ENCODE results near the gene ASB7.
"Not testable (repeated sequence)": the region's sequence is repeated elsewhere in the genome, so short reads cannot be mapped to it uniquely, and the experiment has no call there.

The ASB7 gene

DNA sequence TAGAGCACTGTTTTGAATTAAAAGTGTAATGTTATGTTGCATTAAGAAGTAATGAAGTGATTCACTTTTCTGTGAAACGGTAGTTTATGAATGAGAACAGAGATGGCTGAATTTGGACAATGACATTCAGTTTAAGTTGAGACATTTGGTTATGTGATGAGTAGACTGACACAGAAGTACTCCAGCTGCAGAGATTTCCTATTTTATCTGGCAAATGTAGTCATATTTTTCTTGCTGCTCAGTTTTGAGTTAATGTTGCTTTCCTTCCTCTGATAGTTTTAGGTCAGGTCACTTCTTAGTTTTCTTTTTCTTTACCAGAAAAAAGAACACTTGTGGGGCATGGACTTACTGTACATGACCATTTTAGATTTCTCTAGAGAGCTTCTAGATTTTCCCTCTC lies 51.2 kb downstream of the ASB7 start:
- DNase-seq: no peak

DNA sequence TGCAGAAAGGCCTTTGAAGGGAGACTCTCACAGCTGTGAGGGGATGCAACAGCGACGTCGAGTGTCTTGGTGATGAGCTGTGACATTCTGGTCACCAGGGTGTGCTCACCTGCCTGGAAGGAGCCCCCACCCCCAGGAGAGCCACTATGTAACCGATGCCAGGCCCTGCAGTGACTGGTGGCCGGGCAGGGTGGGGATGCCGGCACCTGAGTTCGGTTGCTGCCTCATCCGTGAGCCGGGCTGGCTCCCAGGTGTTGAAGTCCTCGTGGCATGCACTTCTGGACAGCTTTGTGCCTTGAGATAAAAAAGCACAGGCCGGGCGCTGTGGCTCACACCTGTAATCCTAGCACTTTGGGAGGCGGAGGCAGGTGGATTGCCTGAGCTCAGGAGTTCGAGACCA lies 56.5 kb downstream of the ASB7 start:
- DNase-seq: no peak

DNA sequence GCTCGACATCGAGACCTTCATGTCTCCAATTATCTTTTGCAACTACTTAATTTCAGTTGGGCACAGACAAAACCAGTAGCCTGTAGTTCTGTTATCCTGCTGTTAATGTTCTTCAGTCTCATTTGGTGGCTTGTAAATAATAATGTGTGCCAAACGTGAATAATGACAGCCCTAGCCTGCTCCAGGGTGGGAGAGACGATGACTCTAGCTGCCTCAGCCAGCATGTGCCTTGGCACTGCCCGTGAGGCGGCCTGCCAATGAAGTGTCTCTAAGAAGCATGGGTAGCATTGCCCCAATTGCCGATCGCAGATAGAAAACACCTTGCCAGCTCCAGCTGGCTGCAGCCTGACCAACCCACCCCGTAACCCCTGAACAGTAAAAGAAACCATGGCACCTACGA lies 58.8 kb downstream of the ASB7 start:
- no peak for DNase-seq

GRCh38 chr15:100663086-100663914 lies 60.9 kb downstream of the ASB7 start:
- DNase-seq: peak; percentile 42

DNA sequence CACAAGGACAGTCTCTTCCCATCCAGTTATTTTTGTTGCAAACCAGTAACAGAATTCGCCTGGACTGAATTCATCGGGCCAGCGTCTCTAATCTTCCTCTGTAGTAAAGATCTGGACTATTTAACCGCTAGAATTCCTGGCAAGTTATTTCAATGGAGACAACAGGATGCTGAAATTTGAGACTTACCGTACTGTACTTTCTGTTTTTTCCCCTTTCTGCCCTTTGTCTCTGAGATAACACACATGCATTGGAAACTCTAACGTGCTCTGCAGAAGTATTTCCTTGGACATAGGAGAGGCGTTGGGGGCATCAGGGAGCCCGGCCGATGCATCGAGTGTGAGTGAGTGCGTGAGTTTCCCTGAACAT lies 61.5 kb downstream of the ASB7 start:
- DNase-seq: no peak

DNA sequence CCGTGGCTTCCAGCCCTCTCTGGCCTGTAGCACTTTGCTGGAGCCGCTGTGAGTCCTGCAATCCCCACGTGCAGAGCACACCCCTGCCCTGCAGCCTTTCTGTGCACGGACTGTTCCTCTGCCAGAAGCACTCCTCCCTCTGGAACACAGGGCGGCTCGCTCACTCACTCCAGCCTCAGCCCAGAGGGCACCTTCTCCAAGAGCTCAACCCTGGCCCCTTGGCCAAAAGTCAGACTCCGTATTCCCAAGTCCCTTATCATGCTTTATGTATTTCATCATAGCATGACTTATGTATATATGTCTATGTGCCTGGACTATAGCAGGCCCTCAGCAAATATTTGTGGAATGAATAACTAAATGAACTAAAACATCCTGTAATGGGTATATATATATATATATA lies 63.2 kb downstream of the ASB7 start:
- DNase-seq: no peak

DNA sequence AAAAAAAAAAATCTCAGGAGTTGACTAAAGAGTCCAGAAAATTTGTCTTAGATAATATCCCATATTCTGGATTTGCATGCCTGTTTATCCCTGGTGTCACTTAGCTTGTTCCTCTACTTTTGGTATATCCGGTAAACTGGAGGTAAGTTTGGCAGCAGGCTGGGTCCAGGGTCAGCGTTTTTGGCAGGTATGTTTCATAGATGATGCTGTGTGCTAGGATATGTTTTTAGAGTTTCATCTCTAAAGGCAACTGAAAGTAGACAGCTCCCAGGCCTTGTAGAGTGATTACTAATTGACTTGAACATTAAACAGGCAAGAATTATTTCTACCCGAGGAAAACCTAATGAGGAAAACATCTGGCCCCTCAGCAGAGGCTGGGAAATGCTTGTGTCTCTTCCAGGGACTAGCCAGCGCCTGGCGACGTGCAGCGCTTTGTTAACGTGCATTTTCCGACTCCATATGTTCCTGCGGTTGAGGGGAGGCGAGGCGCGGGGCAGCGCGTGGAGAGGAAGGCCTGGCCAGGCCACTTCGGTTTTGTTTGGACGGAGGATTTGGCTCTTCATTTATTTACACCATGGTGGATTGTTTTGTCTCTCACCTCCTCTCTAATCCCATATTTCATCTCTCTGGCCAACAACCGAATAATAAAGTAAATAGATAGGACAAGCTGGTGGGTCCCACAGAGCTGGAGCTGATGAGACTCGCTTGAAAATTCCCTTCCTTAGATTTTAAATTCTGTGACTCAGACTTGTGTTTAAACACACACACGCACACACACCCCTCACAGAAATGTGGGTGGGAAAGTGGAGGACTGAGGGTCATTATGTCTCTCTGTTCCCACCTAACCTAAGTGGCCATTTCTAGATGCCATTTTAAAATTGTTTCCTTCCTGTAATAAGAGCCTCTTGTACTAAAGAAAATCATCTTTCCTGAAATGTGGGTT lies 65.3 kb downstream of the ASB7 start:
- DNase-seq: no peak

- DNase-seq: no peak
Observed at GRCh38 chr15:100668348-100668745, 66.0 kb downstream of the ASB7 start.

DNA sequence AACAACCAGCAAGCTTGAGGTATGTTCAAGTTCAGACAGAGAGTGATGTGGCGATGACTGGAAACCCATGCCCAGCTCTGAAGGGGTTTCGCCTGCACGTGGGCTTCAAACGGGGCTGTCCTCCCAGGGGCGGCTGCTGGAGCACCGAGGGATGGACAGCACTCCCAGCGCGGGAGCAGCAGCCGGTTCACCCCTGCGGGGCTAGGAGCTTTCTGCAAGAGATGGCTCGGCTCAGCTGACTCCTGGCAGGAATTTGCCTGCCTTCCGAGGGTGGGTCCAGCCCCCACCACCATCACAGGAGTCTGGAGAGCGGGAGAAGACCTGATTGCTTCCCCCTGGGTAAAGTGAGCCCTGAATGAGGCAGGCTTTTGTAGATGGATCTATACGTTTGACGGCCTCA lies 66.9 kb downstream of the ASB7 start:
- DNase-seq: no peak

GRCh38 chr15:100670505-100671021 lies 68.2 kb downstream of the ASB7 start:
- DNase-seq: no peak

GRCh38 chr15:100671124-100671680 lies 68.8 kb downstream of the ASB7 start:
- DNase-seq: no peak

DNA sequence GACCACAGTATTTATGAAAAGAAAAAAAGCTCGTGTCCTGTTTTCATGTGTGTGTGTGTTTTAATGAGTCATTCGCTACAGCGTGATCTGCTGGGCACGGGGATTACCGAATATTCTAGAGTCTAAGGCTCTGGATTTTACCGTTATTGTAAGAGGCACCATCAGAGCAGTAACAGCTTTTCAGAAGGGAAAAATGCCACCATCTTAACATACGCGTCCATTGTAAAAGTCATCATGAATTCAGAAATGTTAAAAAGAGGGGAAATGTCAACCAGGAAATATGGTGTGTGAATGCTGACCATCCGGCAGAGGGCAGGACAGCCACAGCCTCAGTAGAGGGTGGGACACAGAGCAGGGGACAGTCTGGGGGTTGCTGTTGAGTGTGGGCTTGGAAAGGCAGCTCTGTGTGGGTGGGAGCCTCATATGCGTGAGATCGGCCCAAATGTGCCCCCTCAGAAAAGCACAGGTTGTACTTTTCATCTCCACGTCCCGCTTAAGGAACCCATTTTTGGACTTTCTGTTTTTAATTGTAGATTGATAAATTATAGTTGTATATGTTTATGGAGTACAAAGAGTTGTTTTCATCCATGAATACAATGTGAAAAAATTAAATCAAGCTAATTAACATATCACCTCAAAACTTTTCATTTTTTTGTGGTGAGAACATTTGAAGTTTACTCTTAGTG lies 69.6 kb downstream of the ASB7 start:
- peak; percentile 49 for DNase-seq

DNA sequence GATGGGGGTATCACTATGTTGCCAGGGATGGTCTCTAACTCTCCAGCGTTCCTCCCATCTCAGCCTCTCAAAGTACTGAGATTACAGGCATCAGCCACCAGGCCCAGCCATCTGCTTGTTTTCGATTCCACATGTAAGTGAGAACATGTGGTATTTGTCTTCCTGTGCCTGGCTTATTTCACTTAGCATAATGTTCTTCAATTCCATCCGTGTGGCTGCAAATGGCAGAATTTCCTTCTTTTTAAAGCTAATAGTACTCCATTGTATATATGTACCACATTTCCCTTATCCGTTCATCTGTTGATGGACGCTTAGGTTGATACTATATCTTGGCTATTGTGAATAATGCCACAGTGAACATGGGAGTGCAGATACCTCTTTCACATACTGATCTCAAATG lies 70.6 kb downstream of the ASB7 start:
- no peak for DNase-seq

- not testable (repeated sequence) for DNase-seq
Observed at GRCh38 chr15:100679151-100679550, 76.8 kb downstream of the ASB7 start.

DNA sequence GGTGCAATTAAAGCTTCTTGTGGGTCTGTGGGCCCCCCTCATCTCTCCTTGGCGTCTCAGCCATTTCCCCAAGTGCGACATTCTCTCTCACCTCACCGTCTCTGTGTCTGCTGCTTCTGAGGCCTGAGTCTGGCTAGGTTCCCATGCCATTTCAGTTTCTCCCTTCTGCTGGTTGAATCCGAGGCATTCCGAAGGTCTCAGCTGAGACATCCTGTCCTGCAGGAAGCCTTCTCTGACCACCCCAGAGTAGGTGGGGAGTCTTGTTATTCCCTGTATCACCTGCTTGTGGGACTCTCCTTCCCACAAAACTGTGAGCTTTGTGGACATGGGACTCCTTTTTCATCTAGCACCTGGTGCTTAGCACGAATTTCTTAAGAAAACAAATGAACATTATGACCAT lies 78.3 kb downstream of the ASB7 start:
- DNase-seq: no peak

GRCh38 chr15:100681335-100681746 lies 79.0 kb downstream of the ASB7 start:
- DNase-seq: no peak

- DNase-seq: no peak
Observed at GRCh38 chr15:100682468-100682867, 80.1 kb downstream of the ASB7 start.

DNA sequence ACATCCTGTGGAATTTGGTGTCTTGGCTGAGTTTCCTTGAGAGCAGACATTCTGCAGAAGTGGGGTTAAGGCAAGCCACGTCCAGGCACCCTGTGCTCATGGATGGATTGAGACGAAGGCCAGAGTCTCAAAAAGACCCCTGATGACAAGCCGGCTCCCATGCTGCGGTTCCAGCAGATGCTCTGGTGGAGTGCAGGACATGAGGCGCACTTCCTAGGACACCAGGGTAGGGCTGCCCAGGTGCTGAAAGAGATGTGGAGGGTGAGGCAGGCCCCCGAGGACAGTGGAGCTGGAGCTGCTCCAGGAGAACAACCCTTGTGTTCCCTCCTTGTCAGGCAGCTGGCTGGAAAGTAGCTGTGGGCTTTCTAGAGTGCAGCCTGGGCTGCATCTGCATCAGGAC lies 81.0 kb downstream of the ASB7 start:
- DNase-seq: no peak

DNA sequence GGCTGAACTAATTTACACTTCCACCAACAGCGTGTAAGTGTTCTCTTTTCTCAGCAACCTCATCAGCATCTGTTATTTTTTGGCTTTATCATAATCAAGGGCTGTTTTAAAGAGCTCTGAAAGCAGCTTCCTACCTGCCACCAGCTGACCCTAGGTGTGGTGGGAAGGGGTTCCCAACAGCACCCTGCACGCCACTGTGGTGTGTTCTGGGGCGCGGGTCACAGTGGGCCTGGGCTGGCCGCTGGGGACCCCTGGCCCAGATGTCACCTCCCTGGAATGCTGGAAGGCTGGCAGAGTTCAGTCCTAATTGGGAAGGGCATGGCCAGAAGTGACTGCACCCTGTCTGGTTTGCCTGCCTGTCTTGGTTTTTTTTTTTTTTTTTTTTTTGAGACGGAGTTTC lies 82.2 kb downstream of the ASB7 start:
- no peak for DNase-seq

DNA sequence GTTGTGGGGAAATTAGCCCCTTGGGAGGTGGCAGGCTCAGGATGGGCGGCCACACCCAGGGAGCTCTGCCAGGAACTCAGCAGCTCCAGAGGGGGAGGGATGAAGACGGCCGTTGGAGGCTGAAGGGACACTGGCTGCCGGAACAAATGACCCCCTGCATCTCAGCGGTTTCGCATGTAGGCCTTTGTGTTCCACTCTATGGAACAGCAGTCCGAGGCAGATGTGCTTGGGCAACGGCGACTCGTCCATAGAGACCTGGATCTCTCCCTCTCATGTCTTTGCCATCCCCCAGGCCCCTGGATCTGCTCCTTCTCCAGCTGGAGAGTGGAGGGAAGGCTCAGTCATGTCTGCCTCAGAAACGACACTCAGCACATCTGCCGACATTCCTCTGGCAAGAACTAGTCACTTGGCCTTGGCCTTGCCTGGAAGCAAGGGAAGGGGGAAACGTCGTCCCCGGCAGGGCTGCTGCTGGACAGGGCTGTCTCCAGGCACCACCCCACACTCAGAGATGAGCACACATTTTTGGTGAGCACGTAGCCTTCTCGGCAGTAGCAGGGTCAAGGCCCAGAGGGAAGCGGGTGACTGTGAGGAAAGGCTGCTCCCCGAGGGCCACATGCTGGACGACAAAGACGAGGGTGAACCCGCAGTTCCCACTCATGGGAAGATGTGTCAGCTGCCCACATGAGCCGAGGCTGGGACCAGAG lies 83.8 kb downstream of the ASB7 start:
- no peak for DNase-seq

DNA sequence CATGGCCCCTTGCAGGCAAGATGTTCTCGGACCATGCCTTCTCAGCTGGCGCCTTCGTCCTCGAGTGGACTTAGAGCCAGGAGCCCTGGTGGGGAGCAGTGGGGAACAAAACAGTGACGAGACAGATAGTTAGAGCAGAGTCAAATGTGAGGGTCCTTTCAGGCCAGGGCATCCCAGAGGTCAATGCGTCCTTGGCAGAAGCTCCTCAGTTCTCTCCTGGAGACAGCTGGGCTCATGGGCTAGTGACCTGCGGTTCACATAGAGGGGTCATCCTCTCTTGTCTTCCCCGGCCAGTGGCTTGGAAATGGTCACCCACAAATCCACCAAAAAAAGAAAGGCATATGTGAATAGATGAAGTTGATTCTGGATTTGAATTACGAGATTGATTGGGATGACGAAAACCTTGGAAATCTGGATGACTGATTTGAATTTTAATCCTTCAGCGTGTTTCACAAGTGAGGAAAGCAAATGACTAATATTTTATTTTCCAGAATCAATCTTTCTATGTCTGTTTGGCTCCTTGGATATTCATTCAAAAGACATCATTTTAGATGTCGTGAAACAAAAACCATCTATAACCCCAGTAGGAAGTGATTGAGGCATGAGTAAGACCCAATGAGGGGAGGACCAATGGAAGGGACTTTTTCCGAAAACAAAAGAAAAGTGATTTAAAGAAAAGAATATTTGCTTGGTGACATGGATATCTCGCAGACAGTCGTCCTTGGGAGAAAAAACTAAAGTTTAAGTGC lies 84.5 kb downstream of the ASB7 start:
- DNase-seq: no peak

Measured in hematopoietic multipotent progenitor cell treated with erythropoietin and hydrocortisone succinate and interleukin-3 and kit ligand, for 4 days (in vitro differentiated cells).